ENCODE results near the gene POLR2E. TPM values are rescaled to one million over a fixed set of nuclear protein-coding genes. Genes with fewer than 3 reads are reported as not detected.

Gene POLR2E
- total and polyA plus RNA-seq, 10 of the 15 experiments (the other 5 are each of a cell fraction or from before 2014, with no cell fraction given): 4.0 to 487 (median 200) TPM

DNA sequence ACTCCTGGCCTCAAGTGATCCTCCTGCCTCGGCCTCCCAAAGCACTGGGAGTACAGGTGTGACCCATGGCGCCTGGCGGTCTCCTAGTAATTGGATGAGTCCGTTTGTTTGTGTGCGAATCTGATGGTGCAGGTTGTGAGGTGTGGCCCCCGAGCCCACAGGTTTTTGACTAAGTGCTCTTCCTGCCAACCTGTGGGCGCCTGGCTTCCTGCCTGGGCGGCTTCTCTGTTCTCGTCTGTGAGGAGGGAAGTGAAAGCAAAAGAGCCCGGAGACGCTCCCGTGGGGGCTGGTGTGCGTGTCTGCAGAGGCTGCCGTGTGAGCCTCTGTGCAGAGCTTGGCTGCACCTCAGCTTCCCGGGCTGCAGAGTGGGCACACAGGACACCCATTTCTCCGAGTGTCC lies 18.2 kb downstream of the POLR2E start (continued):
- TF ChIP-seq PAX8 (IDR thresholded peaks at IDR 0.05): no peak
- TF ChIP-seq, protein P1, sequence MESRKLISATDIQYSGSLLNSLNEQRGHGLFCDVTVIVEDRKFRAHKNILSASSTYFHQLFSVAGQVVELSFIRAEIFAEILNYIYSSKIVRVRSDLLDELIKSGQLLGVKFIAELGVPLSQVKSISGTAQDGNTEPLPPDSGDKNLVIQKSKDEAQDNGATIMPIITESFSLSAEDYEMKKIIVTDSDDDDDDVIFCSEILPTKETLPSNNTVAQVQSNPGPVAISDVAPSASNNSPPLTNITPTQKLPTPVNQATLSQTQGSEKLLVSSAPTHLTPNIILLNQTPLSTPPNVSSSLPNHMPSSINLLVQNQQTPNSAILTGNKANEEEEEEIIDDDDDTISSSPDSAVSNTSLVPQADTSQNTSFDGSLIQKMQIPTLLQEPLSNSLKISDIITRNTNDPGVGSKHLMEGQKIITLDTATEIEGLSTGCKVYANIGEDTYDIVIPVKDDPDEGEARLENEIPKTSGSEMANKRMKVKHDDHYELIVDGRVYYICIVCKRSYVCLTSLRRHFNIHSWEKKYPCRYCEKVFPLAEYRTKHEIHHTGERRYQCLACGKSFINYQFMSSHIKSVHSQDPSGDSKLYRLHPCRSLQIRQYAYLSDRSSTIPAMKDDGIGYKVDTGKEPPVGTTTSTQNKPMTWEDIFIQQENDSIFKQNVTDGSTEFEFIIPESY (IDR thresholded peaks at IDR 0.05): 0 out of 2 replicates have a peak, but pooled peaks have one; percentile 5
- TF ChIP-seq NFXL1 (IDR thresholded peaks at IDR 0.05; ENCODE audit: borderline replicate concordance): no peak
- peak; percentile 90 for TF ChIP-seq MEF2B (IDR thresholded peaks at IDR 0.05; ENCODE audit: partially characterized antibody, poor library complexity, severe bottlenecking)
- TF ChIP-seq SP1 (IDR thresholded peaks at IDR 0.05; ENCODE audit: low read depth, low read length): peak; percentile 49
- no peak for TF ChIP-seq CEBPB (IDR thresholded peaks at IDR 0.05; ENCODE audit: borderline replicate concordance in 1 of 2, low read depth in 2 of 2, low read length in 2 of 2)
- TF ChIP-seq CUX1 (IDR thresholded peaks at IDR 0.05; ENCODE audit: insufficient replicate concordance, low read depth, low read length): no peak
- TF ChIP-seq RELA (IDR thresholded peaks at IDR 0.05; ENCODE audit: borderline replicate concordance, partially characterized antibody): no peak
- TF ChIP-seq, protein P2, sequence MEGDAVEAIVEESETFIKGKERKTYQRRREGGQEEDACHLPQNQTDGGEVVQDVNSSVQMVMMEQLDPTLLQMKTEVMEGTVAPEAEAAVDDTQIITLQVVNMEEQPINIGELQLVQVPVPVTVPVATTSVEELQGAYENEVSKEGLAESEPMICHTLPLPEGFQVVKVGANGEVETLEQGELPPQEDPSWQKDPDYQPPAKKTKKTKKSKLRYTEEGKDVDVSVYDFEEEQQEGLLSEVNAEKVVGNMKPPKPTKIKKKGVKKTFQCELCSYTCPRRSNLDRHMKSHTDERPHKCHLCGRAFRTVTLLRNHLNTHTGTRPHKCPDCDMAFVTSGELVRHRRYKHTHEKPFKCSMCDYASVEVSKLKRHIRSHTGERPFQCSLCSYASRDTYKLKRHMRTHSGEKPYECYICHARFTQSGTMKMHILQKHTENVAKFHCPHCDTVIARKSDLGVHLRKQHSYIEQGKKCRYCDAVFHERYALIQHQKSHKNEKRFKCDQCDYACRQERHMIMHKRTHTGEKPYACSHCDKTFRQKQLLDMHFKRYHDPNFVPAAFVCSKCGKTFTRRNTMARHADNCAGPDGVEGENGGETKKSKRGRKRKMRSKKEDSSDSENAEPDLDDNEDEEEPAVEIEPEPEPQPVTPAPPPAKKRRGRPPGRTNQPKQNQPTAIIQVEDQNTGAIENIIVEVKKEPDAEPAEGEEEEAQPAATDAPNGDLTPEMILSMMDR (IDR thresholded peaks at IDR 0.05 in 2 of 3, conservative IDR thresholded peaks at IDR 0.05 in 1 of 3; ENCODE audit: control insufficient read depth in 2 of 3, extremely low read depth in 1 of 3, insufficient read depth in 1 of 3, low read depth in 3 of 3, low read length in 3 of 3): no peak
- no peak; the same call in 1 of the 2 replicates for TF ChIP-seq SIN3A (IDR thresholded peaks at IDR 0.05; ENCODE audit: low read depth, low read length)
- peak; percentile 85 for TF ChIP-seq CREM (IDR thresholded peaks at IDR 0.05; ENCODE audit: low read depth)
- TF ChIP-seq FOS (IDR thresholded peaks at IDR 0.05; ENCODE audit: borderline replicate concordance, extremely low read depth, insufficient read length): no peak
- no peak; the same call in 1 of the 2 replicates for TF ChIP-seq POLR2AphosphoS5 (IDR thresholded peaks at IDR 0.05; ENCODE audit: low read length)
- peak; percentile 95 for TF ChIP-seq IKZF1 (conservative IDR thresholded peaks at IDR 0.05)
- peak; percentile 76 for TF ChIP-seq TCF12 (IDR thresholded peaks at IDR 0.05; ENCODE audit: low read depth, low read length)
- TF ChIP-seq NR2F1 (conservative IDR thresholded peaks at IDR 0.05): peak; percentile 74
- peak; percentile 84; the same call in 1 of the 2 replicates for TF ChIP-seq FOXM1 (IDR thresholded peaks at IDR 0.05; ENCODE audit: low read depth, low read length)
- TF ChIP-seq HDAC2 (IDR thresholded peaks at IDR 0.05): no peak
- TF ChIP-seq BHLHE40 (IDR thresholded peaks at IDR 0.05; ENCODE audit: borderline replicate concordance in 1 of 2, low read depth in 2 of 2, low read length in 1 of 2): peak; percentile 64 to 77; a peak in 3 of 4 replicates

Data from GM12878 (cell line).